Neural progenitor cell (in vitro differentiated cells): Measurements from ENCODE around the gene MSRB2.

Experiments used
- EZH2phosphoT487 ChIP-seq: fragments of 200-600 bp; sonication (generic); IDR thresholded peaks from 2 replicates; pipeline ENCODE4 v1.6.1; 2017; ENCODE audit warnings: antibody characterized with exemption
- TF ChIP-seq, protein P1 (sequence below): fragments of 200-600 bp; sonication (generic); IDR thresholded peaks from 2 replicates; pipeline ENCODE4 v1.5.1; 2017; ENCODE audit warnings: antibody characterized with exemption, mild to moderate bottlenecking

DNA sequence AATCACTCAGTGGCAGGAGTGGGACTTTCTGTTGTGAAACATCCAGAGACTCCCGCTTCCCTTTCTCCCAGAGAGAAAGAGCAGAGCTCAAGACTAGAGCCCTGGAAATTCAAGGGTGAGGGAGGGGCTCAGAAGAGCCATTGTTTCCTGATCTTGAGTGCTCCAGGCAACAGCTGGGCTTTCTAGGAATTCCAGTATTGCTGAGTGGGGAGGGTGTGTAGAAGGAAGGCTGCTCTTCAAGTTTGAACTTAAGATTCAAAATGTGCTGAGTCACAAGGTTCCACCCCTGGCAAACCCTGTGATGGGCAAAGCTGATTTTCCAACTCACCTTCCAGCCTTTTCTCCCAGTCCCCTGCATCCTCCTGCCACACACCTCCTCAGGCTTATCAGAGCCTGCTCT, 42.3 kb upstream of the MSRB2 start:
- TF ChIP-seq, protein P1, sequence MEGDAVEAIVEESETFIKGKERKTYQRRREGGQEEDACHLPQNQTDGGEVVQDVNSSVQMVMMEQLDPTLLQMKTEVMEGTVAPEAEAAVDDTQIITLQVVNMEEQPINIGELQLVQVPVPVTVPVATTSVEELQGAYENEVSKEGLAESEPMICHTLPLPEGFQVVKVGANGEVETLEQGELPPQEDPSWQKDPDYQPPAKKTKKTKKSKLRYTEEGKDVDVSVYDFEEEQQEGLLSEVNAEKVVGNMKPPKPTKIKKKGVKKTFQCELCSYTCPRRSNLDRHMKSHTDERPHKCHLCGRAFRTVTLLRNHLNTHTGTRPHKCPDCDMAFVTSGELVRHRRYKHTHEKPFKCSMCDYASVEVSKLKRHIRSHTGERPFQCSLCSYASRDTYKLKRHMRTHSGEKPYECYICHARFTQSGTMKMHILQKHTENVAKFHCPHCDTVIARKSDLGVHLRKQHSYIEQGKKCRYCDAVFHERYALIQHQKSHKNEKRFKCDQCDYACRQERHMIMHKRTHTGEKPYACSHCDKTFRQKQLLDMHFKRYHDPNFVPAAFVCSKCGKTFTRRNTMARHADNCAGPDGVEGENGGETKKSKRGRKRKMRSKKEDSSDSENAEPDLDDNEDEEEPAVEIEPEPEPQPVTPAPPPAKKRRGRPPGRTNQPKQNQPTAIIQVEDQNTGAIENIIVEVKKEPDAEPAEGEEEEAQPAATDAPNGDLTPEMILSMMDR: no peak
- no peak for TF ChIP-seq EZH2phosphoT487
